Stimulated activated memory B cell treated with anti-CD40 and anti-IgM and Interleukin-4, amounts not matched to agents 10 μg/mL and 1 μg/mL and 100 μg/mL, for 72 hours (primary cell): ENCODE results near the gene SBF2.
"Not testable (repeated sequence)": the region's sequence is repeated elsewhere in the genome, so short reads cannot be mapped to it uniquely, and the experiment has no call there.

Experiments used
- ATAC-seq: fragments of 150-1000 bp; cut with Tn5 transposase; 2 replicates; pipeline ENCODE4 v1.10.0; 2021
- H3K27ac Mint-ChIP-seq: one replicate; pipeline ENCODE4 v1.8.0; 2022; ENCODE audit warnings: mild to moderate bottlenecking, mixed read lengths
- H3K27me3 Mint-ChIP-seq: one replicate; pipeline ENCODE4 v1.8.0; 2022; ENCODE audit warnings: mixed read lengths
- H3K36me3 Mint-ChIP-seq: one replicate; pipeline ENCODE4 v1.8.0; 2022; ENCODE audit warnings: mixed read lengths
- H3K4me1 Mint-ChIP-seq: one replicate; pipeline ENCODE4 v1.8.0; 2022; ENCODE audit warnings: mixed read lengths
- H3K4me3 Mint-ChIP-seq: one replicate; pipeline ENCODE4 v1.8.0; 2022; ENCODE audit warnings: mild to moderate bottlenecking, moderate library complexity, mixed read lengths
- H3K9me3 Mint-ChIP-seq: one replicate; pipeline ENCODE4 v1.8.0; 2022; ENCODE audit warnings: mixed read lengths

Gene SBF2

DNA sequence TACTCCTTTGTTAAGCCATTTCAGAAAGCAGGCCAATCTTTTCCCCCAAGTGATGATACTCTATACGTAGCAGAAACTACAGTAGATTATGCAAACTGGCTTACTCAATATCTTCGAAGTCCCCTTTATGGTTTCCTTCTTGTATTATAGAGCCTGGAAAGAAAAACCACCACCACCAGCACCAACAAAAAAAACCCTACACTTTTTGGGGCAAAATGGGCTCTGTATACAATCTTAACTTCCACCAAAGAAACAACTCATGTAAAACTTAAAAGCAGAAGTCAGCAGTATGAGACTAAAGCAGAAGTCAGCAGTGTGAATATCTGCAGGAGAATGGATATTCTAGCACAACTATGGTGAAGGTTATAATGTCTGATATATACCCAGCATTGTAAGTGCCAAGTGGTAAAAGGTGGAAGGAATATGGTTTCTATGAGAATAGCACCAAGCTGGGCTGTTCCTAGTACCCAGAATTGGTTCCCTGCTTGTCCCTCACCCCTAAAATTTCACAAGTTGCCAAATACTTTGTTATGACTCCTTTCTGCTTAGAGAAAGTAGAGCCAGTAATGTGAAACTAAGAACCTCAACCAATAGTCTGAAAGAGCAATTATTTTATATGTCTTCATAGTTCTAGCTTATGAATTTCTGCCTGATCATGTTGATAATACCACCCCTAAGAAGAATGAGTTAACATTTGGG lies 252.1 kb downstream of the SBF2 start:
- H3K4me1 Mint-ChIP-seq = no peaks in the 10 kb centered on the region
- H3K9me3 Mint-ChIP-seq = peaks cover 6% of the 10 kb centered on the region
- ATAC-seq = no peak
- H3K36me3 Mint-ChIP-seq = peaks cover 20% of the 10 kb centered on the region
- H3K4me3 Mint-ChIP-seq = no peak overlapping the region
- H3K27ac Mint-ChIP-seq = no peak overlapping the region
- H3K27me3 Mint-ChIP-seq = no peaks in the 10 kb centered on the region

DNA sequence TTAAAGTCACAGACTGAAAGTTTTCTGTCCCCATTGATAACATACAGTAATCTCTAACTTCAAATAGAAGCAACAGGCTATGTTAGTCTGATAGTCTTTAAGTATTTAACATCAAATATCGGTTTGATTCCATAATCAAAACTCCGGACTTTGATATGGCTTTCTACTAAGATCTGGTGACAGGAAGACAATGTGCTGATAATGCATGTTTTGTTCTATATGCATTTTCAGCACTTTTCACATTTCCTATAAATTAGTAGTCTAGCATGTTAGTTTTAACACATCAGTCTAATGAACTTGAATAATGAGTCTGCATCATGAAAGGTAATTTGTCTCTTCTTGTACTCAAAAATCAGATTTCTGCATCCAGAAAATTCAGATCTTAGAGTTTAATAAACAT lies 252.7 kb downstream of the SBF2 start:
- no peak for ATAC-seq
- no peak overlapping the region for H3K27ac Mint-ChIP-seq
- peaks cover 6% of the 10 kb centered on the region for H3K9me3 Mint-ChIP-seq
- H3K27me3 Mint-ChIP-seq = no peaks in the 10 kb centered on the region
- H3K4me3 Mint-ChIP-seq = no peak overlapping the region
- peaks cover 20% of the 10 kb centered on the region for H3K36me3 Mint-ChIP-seq
- H3K4me1 Mint-ChIP-seq = no peaks in the 10 kb centered on the region

DNA sequence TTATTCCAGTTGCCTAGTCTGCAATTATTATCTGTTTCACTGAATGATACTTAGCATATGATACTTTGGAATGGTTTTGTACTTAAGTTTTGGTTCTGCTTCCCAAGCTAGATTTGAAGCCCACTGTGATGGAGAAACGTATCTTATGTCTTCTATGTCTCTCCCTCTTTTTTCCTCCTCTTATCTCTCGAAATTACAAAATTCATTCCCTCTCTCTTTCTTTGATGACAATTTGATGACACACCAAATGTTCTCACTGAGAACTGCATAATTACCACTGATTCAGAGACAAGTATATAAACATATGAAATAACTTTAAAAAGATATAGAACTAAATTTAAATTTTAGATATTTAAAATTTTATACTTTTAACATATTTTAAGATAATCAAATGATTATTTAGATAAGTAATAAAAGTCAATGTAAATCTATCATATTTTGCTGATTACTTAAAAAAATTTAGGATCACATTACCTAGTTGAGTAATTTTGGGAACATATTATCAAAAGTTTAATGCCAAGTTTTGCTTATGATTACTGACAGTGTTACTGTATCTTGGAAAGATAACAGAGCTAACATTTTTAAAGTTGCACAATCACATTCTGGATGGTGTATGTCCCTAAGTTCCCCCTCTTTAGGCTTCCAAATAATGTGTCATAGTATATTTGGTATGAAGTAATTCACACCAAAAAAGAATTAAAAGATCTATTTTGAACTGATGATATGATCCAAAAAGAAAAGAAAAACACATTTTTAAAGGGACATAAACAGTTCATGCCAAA lies 255.3 kb downstream of the SBF2 start:
- peaks cover 4% of the 10 kb centered on the region for H3K9me3 Mint-ChIP-seq
- peaks cover 32% of the 10 kb centered on the region for H3K36me3 Mint-ChIP-seq
- no peaks in the 10 kb centered on the region for H3K27me3 Mint-ChIP-seq
- H3K4me1 Mint-ChIP-seq = no peaks in the 10 kb centered on the region
- no peak for ATAC-seq
- H3K27ac Mint-ChIP-seq = no peak overlapping the region
- H3K4me3 Mint-ChIP-seq = no peak overlapping the region

DNA sequence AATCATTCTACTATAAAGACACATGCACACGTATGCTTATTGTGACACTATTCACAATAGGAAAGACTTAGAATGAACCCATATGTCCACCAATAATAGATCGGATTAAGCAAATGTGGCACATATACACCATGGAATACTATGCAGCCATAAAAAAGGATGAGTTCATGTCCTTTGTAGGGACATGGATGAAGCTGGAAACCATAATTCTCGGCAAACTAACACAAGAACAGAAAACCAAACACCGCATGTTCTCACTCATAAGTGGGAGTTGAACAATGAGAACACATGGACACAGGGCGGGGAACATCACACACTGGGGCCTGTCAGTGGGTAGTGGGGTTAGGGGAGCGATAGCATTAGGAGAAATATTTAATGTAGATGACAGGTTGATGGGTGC lies 258.1 kb downstream of the SBF2 start:
- not testable (repeated sequence) for H3K4me1 Mint-ChIP-seq, H3K27ac Mint-ChIP-seq, H3K9me3 Mint-ChIP-seq, ATAC-seq, H3K4me3 Mint-ChIP-seq, H3K27me3 Mint-ChIP-seq
- peaks cover 23% of the 10 kb centered on the region for H3K36me3 Mint-ChIP-seq

DNA sequence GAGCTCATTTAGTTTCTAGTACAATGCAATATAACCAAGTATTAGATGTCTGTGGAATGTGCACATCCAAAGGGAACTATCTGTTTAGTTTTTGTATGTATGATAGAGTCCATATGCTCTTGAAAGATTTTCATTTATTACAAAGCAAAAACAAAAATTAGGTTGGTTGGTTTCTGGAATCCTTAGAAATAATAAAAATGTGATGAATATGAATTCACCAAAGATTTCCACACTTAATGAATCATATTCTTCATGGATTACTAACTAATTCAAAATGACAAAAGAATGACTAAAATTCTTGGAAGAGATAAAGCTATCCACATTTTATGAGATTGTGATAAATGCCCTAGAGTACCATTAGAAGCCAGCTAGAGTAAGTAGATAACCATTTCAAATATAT lies 261.1 kb downstream of the SBF2 start:
- Mint-ChIP-seq H3K36me3 (peaks cover 20% of the 10 kb centered on the region), H3K4me3 (no peak overlapping the region), H3K4me1 (no peaks in the 10 kb centered on the region), H3K27me3 (no peaks in the 10 kb centered on the region), H3K9me3 (peaks cover 4% of the 10 kb centered on the region), H3K27ac (no peak overlapping the region)
- ATAC-seq = no peak

DNA sequence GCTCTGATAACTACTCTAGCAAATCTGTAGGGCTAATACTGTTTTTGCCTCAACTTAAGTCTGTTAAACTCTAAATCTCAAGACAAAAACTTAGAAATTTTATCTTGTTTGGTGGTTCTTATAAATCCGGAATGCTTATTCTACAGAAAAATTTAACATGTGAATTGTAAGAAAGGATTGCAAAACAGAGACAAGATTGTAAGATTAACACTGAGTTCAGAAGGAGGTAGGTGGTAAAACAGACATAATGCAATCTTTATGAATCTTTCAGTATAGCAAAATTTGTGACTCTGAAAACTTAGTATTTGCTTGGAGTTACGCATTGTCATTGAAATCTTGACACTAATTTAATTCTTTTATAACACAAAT lies 263.9 kb downstream of the SBF2 start:
- Mint-ChIP-seq H3K4me1 (no peaks in the 10 kb centered on the region), H3K4me3 (no peak overlapping the region), H3K27me3 (no peaks in the 10 kb centered on the region), H3K36me3 (peaks cover 16% of the 10 kb centered on the region), H3K9me3 (no peaks in the 10 kb centered on the region), H3K27ac (no peak overlapping the region)
- ATAC-seq = no peak

DNA sequence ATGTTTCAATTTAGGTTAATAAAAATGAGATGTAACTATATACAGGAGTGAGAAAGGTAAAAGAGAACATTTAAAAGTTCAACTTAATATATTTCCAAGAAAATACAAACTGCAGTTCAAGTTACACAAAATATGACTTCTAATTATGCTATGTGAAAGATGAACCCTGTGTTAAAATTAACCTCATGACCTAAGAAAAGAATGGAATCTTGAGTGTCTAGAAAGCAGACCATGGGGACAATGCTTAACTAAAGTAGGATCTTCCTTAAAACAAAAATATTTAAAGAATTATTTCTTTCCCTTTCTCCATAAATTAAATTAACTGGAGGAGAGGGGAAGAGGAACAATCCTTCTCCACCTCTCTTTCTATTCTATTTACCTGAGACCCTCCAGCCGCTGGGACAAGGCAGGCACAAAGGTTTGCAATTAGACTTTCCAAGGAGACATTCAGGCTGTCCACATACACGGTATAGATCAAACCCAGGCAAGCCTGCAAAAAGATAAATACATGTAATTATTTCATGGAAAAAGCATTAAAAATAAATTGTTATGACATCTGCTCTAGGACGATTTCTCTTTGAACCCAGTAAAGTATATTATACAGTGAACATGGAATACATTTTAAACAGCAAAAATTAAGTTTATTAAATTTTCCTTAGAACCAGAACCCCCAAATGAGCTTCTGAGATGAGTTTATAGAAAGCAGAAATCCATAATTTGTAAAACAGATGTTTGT lies 264.5 kb downstream of the SBF2 start:
- Mint-ChIP-seq H3K27ac (no peak overlapping the region), H3K4me3 (no peak overlapping the region), H3K9me3 (no peaks in the 10 kb centered on the region), H3K27me3 (no peaks in the 10 kb centered on the region), H3K4me1 (no peaks in the 10 kb centered on the region), H3K36me3 (peaks cover 14% of the 10 kb centered on the region)
- no peak for ATAC-seq

DNA sequence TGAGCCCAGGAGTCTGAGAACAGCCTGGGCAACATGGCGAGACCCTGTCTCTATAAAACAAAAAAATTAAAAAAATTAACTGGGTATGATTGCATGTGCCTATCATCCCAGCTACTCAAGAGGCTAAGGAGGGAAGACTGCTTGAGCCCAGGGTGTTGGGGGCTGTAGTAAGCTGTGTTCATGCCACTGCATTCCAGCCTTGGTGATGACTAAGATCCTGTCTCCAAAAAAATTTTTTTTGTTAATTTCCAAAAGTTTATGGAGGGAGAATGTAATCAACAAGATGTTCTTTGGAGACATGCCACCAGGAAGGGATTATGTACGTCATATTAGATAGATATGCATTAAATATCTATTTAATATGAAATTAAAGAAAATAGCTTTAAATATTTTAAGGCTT lies 267.5 kb downstream of the SBF2 start:
- Mint-ChIP-seq H3K36me3 (peaks cover 14% of the 10 kb centered on the region), H3K9me3 (no peaks in the 10 kb centered on the region), H3K4me1 (no peaks in the 10 kb centered on the region), H3K27ac (no peak overlapping the region), H3K4me3 (no peak overlapping the region), H3K27me3 (no peaks in the 10 kb centered on the region)
- ATAC-seq = no peak

DNA sequence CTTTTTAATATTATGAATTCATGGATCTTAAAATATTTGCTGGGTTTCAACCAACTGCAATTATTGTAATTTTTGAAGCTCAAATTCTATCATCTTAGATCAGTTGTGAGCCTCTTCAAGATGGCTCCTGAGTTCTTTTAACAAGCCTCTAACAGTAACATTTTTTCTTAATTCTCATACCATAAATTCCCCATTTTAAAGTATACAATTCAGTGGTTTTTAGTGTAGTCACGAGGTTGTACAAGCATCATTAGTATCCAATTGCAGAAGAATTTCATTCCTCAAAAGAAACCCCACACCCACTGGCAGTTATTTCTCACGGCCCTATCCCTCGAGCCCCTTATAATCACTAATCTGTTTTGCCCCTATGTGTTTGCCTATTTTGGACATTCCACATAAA lies 270.8 kb downstream of the SBF2 start:
- Mint-ChIP-seq H3K4me1 (no peaks in the 10 kb centered on the region), H3K27ac (no peak overlapping the region), H3K9me3 (no peaks in the 10 kb centered on the region), H3K27me3 (no peaks in the 10 kb centered on the region), H3K4me3 (no peak overlapping the region), H3K36me3 (peaks cover 6% of the 10 kb centered on the region)
- ATAC-seq = no peak

DNA sequence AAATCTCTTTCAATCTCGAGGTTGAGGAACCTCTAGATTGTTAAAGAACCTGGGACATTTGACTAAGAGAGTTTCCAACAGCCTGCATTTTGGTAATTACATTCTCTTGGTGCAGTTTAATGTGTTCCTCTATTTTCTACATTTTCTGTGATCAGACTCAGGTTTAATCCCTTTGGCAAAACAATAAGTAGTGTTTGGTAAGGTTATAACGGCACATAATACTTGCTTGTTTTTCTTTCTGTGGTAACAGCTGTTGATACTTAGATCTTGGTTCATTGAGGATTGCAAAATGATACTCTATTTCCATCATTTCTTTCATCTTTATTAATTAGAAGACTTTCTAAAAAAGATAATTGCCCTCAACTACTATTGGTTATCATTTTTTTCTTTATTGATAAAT lies 271.3 kb downstream of the SBF2 start:
- Mint-ChIP-seq H3K9me3 (no peaks in the 10 kb centered on the region), H3K4me3 (no peak overlapping the region), H3K4me1 (no peaks in the 10 kb centered on the region), H3K27me3 (no peaks in the 10 kb centered on the region), H3K27ac (no peak overlapping the region), H3K36me3 (peaks cover 6% of the 10 kb centered on the region)
- no peak for ATAC-seq

DNA sequence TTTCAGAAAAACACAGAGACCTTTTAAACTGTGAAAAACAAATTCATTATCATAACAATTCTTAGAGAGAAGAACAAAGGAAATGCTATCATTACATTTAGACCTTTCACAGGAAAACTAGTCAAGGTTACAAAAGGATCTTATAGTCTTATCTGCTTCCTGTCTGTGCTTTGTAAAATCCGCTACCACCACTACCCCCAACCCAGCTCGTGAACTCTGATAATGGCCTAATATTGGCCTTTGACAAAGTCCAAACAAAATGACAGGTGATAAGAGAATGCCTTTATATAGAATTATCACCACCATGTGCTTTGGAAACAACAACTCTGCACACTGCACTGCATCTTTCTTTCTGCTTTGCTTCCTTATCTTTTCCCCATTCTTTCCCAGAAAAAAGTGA lies 272.5 kb downstream of the SBF2 start:
- Mint-ChIP-seq H3K27ac (no peak overlapping the region), H3K4me1 (no peaks in the 10 kb centered on the region), H3K27me3 (no peaks in the 10 kb centered on the region), H3K4me3 (no peak overlapping the region), H3K36me3 (no peaks in the 10 kb centered on the region), H3K9me3 (no peaks in the 10 kb centered on the region)
- ATAC-seq = no peak

DNA sequence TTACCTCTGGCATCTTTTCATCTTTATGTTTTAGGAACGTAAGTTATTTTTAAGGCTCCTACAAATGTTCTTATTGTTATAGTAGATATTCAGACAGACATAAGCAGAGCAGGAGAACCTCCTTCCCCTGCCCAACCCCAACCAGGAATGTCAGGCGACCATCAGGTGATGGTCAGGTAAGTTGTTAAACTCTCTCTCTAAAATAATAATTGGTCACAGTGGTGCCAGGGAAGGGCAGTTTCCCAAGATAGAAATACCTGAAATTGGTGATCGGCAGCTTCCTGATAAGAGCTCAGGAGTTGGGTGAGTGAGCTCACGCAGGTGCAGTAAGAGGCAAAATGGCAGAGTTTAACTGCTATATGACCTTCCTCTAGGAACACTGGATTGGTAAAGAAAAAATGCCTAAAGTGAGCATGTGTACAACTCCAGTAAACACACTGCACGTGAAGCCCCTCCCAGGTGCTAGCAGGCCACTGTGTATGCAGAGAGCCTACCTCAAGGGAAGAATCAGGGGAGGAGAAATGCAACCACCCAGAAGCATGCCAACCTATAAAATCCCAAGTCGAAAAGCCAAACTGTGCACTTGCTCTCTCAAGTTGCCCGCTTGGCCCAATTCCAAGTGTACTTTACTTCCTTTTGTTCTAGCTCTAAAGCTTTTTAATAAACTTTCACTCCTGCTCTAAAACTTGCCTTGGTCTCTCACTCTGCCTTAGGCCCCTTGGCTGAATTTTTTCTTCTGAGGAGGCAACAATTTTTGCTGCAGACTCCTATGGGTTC lies 273.9 kb downstream of the SBF2 start:
- Mint-ChIP-seq H3K9me3 (no peaks in the 10 kb centered on the region), H3K27ac (no peak overlapping the region), H3K4me3 (no peak overlapping the region), H3K27me3 (no peaks in the 10 kb centered on the region), H3K36me3 (no peaks in the 10 kb centered on the region), H3K4me1 (no peaks in the 10 kb centered on the region)
- no peak for ATAC-seq

DNA sequence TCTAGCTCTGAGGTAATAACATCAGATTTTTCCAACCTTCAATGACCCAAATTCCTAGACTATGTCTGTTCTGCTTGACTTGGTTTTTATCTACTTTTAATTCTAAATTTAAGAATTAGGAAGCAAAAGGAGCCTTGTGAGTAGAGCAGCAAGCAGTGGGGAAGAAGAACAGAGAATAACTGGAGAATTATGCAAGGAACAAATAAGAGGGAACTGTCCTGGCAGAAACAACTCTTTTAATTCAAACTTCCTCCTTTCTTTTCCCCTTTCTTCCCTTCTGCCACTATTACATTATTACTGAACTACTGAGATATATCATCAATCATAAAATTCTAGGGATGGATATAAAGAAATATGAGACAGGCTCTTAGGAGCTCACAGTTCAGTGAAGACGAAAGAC lies 276.1 kb downstream of the SBF2 start:
- Mint-ChIP-seq H3K27ac (no peak overlapping the region), H3K27me3 (no peaks in the 10 kb centered on the region), H3K4me3 (no peak overlapping the region), H3K4me1 (no peaks in the 10 kb centered on the region), H3K36me3 (peaks cover 4% of the 10 kb centered on the region), H3K9me3 (no peaks in the 10 kb centered on the region)
- ATAC-seq = no peak

DNA sequence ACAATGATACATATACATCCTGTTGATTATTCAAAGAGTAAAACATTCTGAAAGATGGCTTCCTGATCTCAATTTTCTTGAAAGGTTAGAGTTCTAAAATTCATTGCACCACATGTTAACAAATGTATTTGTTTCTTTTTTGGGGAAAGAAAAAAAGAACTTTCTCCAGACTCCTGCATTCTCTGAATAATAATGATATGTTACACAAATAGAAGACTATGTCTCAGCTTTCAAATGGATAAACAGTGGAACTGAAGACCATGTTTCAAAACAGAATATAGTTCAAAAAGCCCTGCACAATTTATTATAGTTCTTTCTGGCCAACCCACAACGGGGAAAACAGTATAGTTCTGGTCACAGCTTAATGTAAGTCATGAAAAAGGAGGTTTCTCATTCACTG lies 277.0 kb downstream of the SBF2 start:
- H3K4me1 Mint-ChIP-seq = no peaks in the 10 kb centered on the region
- H3K9me3 Mint-ChIP-seq = no peaks in the 10 kb centered on the region
- no peak overlapping the region for H3K4me3 Mint-ChIP-seq
- no peak overlapping the region for H3K27ac Mint-ChIP-seq
- ATAC-seq = no peak
- peaks cover 5% of the 10 kb centered on the region for H3K36me3 Mint-ChIP-seq
- H3K27me3 Mint-ChIP-seq = no peaks in the 10 kb centered on the region

DNA sequence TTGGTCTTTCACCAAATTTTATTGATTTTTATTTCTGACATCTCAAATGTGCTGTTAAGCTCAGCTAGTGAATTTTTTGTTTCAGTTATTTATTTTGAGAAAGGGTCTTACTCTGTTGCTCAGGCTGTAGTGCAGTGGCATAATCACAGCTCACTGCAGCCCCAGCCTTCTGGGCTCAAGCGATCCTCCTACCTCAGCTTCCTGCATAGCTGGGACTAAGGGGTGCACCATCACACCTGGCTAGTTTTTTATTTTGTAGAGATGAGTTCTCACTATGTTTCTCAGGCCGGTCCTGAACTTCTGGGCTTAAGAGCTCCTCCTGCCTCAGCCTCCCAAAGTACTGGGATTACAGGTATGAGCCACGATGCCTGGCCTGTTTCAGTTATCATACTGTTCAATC lies 282.0 kb downstream of the SBF2 start:
- no peaks in the 10 kb centered on the region for H3K4me1 Mint-ChIP-seq
- peaks cover 20% of the 10 kb centered on the region for H3K36me3 Mint-ChIP-seq
- no peak overlapping the region for H3K4me3 Mint-ChIP-seq
- no peak for ATAC-seq
- no peak overlapping the region for H3K27ac Mint-ChIP-seq
- no peaks in the 10 kb centered on the region for H3K27me3 Mint-ChIP-seq
- peaks cover 5% of the 10 kb centered on the region for H3K9me3 Mint-ChIP-seq
